AG09309 (cell line): Measurements from ENCODE around the gene KCNH1.

ENCODE experiments used
- DNase-seq: peaks from one replicate; pipeline ENCODE4 v3.0.0-alpha.2; 2010; ENCODE audit warnings: low read depth
- H3K4me3 ChIP-seq: 2 replicates; pipeline ENCODE4 v1.5.1; 2011; ENCODE audit warnings: mild to moderate bottlenecking, low read depth, low read length, moderate library complexity; ENCODE audit not compliant: control insufficient read depth
- TF ChIP-seq, protein P1 (sequence below): IDR thresholded peaks from 2 replicates; pipeline ENCODE4 v1.5.1; 2011; ENCODE audit warnings: mild to moderate bottlenecking, low read depth, low read length, inconsistent platforms; ENCODE audit not compliant: insufficient read depth, control insufficient read depth; ENCODE audit errors: missing control alignments

The KCNH1 gene

DNA sequence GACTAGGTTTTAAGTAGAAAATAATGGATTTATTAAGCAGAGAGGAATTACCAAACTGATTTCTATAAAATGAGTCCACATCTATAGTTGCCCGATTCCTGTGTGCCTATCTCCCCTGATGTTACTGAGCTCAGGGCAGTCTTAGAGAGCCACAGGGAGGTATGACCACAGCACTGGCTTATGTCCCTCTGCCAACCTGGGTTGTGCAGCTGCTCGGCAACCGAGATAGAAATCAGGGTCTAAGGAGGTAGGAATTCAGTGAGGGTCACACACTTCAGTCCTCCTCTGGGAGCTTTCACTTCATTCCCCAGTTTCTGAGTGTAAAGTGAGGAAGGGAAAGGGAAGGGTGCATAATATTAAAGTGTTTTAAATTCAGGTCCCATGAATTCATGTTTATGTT lies 386.8 kb downstream of the KCNH1 start:
- no peak for DNase-seq
- TF ChIP-seq, protein P1, sequence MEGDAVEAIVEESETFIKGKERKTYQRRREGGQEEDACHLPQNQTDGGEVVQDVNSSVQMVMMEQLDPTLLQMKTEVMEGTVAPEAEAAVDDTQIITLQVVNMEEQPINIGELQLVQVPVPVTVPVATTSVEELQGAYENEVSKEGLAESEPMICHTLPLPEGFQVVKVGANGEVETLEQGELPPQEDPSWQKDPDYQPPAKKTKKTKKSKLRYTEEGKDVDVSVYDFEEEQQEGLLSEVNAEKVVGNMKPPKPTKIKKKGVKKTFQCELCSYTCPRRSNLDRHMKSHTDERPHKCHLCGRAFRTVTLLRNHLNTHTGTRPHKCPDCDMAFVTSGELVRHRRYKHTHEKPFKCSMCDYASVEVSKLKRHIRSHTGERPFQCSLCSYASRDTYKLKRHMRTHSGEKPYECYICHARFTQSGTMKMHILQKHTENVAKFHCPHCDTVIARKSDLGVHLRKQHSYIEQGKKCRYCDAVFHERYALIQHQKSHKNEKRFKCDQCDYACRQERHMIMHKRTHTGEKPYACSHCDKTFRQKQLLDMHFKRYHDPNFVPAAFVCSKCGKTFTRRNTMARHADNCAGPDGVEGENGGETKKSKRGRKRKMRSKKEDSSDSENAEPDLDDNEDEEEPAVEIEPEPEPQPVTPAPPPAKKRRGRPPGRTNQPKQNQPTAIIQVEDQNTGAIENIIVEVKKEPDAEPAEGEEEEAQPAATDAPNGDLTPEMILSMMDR, result no peak
- no peak overlapping the region for H3K4me3 ChIP-seq

DNA sequence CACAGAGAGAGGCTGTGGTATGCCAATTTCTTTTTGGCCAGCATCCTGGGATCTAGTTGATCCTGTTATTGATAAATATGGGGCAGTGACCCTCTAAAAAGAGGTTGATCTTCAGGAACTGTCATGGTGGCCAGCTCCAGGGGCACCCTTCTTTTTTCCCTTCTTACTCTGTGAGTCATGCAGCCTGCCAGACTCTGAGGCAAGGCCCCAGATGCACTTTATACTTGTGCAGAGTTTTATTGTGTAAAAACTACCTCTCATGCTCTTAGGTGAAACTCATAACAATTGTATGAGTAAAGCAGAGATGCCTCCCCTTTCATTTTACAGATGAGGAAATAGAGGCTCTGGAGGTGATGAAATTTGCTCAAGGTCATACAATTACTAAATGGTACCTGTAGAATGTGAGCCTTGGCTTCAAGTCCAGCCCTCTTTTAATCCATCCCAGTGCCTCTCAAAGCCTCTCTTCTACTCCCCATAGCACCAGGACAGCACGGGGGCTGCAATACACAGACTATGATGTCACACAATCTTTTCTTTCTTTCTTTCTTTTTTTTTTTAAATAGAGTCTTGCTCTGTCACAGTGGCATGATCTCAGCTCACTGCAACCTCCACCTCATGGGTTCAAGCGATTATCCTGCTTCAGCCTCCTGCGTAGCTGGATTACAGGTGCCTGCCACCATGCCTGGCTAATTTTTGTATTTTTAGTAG lies 387.8 kb downstream of the KCNH1 start:
- DNase-seq, result no peak
- TF ChIP-seq, protein P1, result no peak
- no peak overlapping the region for H3K4me3 ChIP-seq

DNA sequence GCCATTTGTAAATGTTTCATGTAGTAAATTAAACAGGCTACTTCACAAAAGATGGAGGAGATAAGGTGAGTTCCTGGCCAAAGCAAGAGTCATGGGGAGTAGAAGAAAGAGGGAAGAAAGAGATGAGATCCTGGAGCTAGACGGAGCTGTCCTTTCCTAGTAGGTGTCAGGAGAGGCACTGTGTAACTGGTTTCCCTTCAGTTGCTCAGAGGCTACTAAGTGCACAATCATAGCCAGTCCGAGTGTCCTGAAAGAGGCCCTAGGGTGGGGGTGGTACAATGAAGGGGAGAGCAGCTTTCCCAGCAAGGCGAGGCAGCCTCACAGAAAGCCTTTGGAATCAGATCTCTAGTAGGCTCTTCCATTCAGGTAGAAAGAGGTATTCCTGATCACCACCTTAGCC lies 390.9 kb downstream of the KCNH1 start:
- no peak for DNase-seq
- TF ChIP-seq, protein P1, result no peak
- H3K4me3 ChIP-seq, result no peak overlapping the region

DNA sequence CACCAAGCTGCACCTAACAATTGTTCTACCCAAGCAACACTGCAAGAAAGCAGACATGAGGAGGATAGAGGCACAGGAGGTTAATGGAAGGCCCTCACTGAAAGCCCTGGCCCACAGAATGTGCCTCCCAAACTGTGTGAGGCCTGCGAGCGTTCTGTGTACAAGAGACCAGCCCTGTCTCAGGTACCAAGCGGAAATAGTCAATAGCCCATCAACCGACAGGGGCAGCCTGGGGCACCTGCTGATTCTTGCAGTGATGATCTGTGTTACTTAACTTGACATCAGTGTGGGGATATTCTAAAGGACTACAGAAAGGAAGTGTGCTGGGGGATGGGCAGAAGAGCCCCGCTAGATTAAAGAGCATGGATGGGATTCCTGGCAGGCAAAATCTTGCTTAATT lies 392.4 kb downstream of the KCNH1 start:
- TF ChIP-seq, protein P1, result no peak
- H3K4me3 ChIP-seq, result no peak overlapping the region
- DNase-seq, result no peak

DNA sequence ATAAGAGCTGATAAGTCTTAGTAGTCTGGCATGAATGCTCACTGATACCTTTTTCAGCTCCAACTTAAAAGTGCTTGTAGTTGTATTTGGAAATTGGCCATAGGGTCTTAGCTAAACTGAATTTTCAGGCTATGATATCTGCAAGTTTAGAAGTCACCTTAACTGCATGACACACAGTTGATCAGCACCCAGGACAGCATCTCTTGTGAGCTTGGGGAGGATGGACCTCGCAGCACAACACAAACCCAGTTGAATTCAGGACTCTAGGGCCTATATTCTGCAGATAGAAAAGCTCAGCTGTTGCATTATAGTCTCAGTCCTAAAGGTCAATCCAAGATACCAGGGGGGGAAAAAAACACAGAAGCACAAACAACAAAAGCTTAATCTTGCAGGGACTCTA lies 394.3 kb downstream of the KCNH1 start:
- H3K4me3 ChIP-seq, result no peak overlapping the region
- DNase-seq, result no peak
- TF ChIP-seq, protein P1, result no peak

DNA sequence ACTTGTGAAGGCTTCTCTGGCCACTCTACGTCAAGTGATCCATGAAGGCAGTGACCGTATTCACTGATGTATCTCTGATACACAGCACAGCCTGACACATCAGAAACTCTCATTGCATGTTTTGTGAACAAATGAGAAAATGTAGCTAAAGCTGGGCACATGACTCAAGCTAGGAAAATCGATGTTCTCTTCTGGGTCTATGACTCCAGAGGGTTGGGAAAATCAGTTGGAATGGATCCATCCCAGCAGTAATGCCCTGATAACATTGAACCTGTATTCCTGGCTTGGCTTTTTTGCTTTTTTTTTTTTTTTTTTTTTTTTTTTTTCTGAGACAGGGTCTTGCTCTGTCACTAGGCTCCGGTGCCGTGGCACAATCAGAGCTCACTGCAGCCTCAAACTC lies 395.7 kb downstream of the KCNH1 start:
- TF ChIP-seq, protein P1, result no peak
- H3K4me3 ChIP-seq, result no peak overlapping the region
- no peak for DNase-seq
